Measurements from ENCODE around the gene C1orf87.

Gene C1orf87

GRCh38 chr1:60044881-60045280, 28.7 kb downstream of the C1orf87 start:
- ATAC-seq = no peak
- TF ChIP-seq RARB (CRISPR knock-in tag; IDR thresholded peaks at IDR 0.05) (no peak), CSRNP3 (CRISPR knock-in tag; IDR thresholded peaks at IDR 0.05) (no peak), TOX (CRISPR knock-in tag; IDR thresholded peaks at IDR 0.05; ENCODE audit: borderline replicate concordance) (no peak), ISL1 (CRISPR knock-in tag; IDR thresholded peaks at IDR 0.05) (no peak), ARNTL (CRISPR knock-in tag; IDR thresholded peaks at IDR 0.05; ENCODE audit: borderline replicate concordance, low read depth) (no peak), POU6F1 (CRISPR knock-in tag; IDR thresholded peaks at IDR 0.05; ENCODE audit: borderline replicate concordance, low read depth) (no peak), ZFP3 (CRISPR knock-in tag; IDR thresholded peaks at IDR 0.05) (no peak), OSR1 (CRISPR knock-in tag; IDR thresholded peaks at IDR 0.05) (no peak), TSHZ2 (CRISPR knock-in tag; IDR thresholded peaks at IDR 0.05) (no peak), SNAI2 (CRISPR knock-in tag; IDR thresholded peaks at IDR 0.05) (no peak), ZNF70 (CRISPR knock-in tag; IDR thresholded peaks at IDR 0.05) (no peak), PATZ1 (CRISPR knock-in tag; IDR thresholded peaks at IDR 0.05; ENCODE audit: borderline replicate concordance) (no peak)

GRCh38 chr1:60041783-60042182, 31.8 kb downstream of the C1orf87 start:
- ATAC-seq = no peak
- no peak for TF ChIP-seq ZNF70 (CRISPR knock-in tag; IDR thresholded peaks at IDR 0.05)
- no peak for TF ChIP-seq TSHZ2 (CRISPR knock-in tag; IDR thresholded peaks at IDR 0.05)
- no peak for TF ChIP-seq RARB (CRISPR knock-in tag; IDR thresholded peaks at IDR 0.05)
- TF ChIP-seq ARNTL (CRISPR knock-in tag; IDR thresholded peaks at IDR 0.05; ENCODE audit: borderline replicate concordance, low read depth) = no peak
- no peak for TF ChIP-seq PPARA (CRISPR knock-in tag; IDR thresholded peaks at IDR 0.05; ENCODE audit: borderline replicate concordance)
- TF ChIP-seq ZFP3 (CRISPR knock-in tag; IDR thresholded peaks at IDR 0.05) = no peak
- TF ChIP-seq BACH2 (CRISPR knock-in tag; IDR thresholded peaks at IDR 0.05; ENCODE audit: borderline replicate concordance) = no peak
- TF ChIP-seq ISL1 (CRISPR knock-in tag; IDR thresholded peaks at IDR 0.05) = no peak
- TF ChIP-seq SNAI2 (CRISPR knock-in tag; IDR thresholded peaks at IDR 0.05) = no peak

GRCh38 chr1:60037669-60038068, 35.9 kb downstream of the C1orf87 start:
- no peak for ATAC-seq
- TF ChIP-seq ZNF565 (CRISPR knock-in tag; conservative IDR thresholded peaks at IDR 0.05; ENCODE audit: low read depth) (no peak), GLIS3 (CRISPR knock-in tag; IDR thresholded peaks at IDR 0.05) (no peak), TOX (CRISPR knock-in tag; IDR thresholded peaks at IDR 0.05; ENCODE audit: borderline replicate concordance) (no peak), ZFP3 (CRISPR knock-in tag; IDR thresholded peaks at IDR 0.05) (no peak), ISL1 (CRISPR knock-in tag; IDR thresholded peaks at IDR 0.05) (no peak), PATZ1 (CRISPR knock-in tag; IDR thresholded peaks at IDR 0.05; ENCODE audit: borderline replicate concordance) (no peak), ARNTL (CRISPR knock-in tag; IDR thresholded peaks at IDR 0.05; ENCODE audit: borderline replicate concordance, low read depth) (no peak), CREB5 (CRISPR knock-in tag; IDR thresholded peaks at IDR 0.05; ENCODE audit: low read depth) (no peak), BACH2 (CRISPR knock-in tag; IDR thresholded peaks at IDR 0.05; ENCODE audit: borderline replicate concordance) (no peak), TCF4 (CRISPR knock-in tag; IDR thresholded peaks at IDR 0.05; ENCODE audit: borderline replicate concordance) (no peak), CSRNP3 (CRISPR knock-in tag; IDR thresholded peaks at IDR 0.05) (no peak)

Measured in SK-N-SH treated with all-trans-retinoic acid at 6 μM for 48 hours (cell line).